ENCODE data around the gene S100A10.

Gene S100A10

DNA sequence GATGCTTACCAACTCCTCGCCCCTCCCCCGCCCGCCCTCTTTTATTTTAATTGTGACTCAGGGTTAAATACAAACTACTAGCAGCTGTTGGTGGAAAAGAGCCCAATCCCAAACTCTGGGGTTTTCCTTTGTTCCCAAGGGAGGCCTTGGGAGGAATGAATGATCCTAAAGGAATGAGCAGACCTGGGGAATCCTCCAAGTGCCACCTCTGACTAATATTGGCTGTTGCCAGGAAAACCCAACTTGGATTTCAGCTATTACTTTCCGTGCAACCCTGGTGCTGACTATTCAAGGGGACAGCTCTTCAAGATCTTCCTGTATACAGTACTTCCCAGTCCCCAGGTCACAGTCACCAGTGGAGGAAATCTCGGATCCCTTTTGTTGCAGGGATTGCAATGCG lies 1.3 kb upstream of the S100A10 start:
- H3K27ac ChIP-seq (ENCODE audit: low read length): no peak overlapping the region
- no peak overlapping the region for H2AFZ ChIP-seq (ENCODE audit: low read depth, low read length)
- ATAC-seq (ENCODE audit: insufficient read depth, low read depth) (no peak), DNase-seq (no peak)
- no peak overlapping the region for H3K4me3 ChIP-seq (ENCODE audit: low read depth in 1 of 2, low read length in 2 of 2)
- H3K36me3 ChIP-seq (ENCODE audit: insufficient read depth, low read length): no peaks in the 10 kb centered on the region; the same call in 1 of the 2 replicates
- no peak overlapping the region for H3K4me2 ChIP-seq (ENCODE audit: insufficient read depth, low read length)
- H3K9me3 ChIP-seq (ENCODE audit: insufficient read depth, low read length, severe bottlenecking): no peaks in the 10 kb centered on the region
- H3K4me1 ChIP-seq (ENCODE audit: insufficient read depth, low read length): peaks cover 26% of the 10 kb centered on the region
- H3K79me2 ChIP-seq (ENCODE audit: insufficient read depth, low read length): peaks cover 27% of the 10 kb centered on the region
- TF ChIP-seq EZH2 (IDR thresholded peaks at IDR 0.05; ENCODE audit: borderline replicate concordance, low read depth, low read length, severe bottlenecking) (no peak), CTCF (IDR thresholded peaks at IDR 0.05; ENCODE audit: borderline replicate concordance, extremely low read depth, low read length, poor library complexity, severe bottlenecking) (no peak)
- peaks cover 21% of the 10 kb centered on the region for H3K27me3 ChIP-seq (ENCODE audit: insufficient read depth, low read length, poor library complexity)
- no peak overlapping the region for H3K9ac ChIP-seq (ENCODE audit: low read depth, low read length)
- H4K20me1 ChIP-seq (ENCODE audit: insufficient read depth, low read length): peaks cover 10% of the 10 kb centered on the region

GRCh38 chr1:151993084-151993733 lies 450 bp downstream of the S100A10 start:
- no peaks in the 10 kb centered on the region for H3K9me3 ChIP-seq (ENCODE audit: insufficient read depth, low read length, severe bottlenecking)
- H3K79me2 ChIP-seq (ENCODE audit: insufficient read depth, low read length): peaks cover 43% of the 10 kb centered on the region
- DNase-seq (peak; percentile 40), ATAC-seq (ENCODE audit: insufficient read depth, low read depth) (peak; percentile 66)
- H4K20me1 ChIP-seq (ENCODE audit: insufficient read depth, low read length): peaks cover 24% of the 10 kb centered on the region
- H3K9ac ChIP-seq (ENCODE audit: low read depth, low read length): peak overlapping the region; percentile 76
- peak overlapping the region; percentile 77 for H2AFZ ChIP-seq (ENCODE audit: low read depth, low read length)
- H3K4me1 ChIP-seq (ENCODE audit: insufficient read depth, low read length): peaks cover 26% of the 10 kb centered on the region
- H3K27me3 ChIP-seq (ENCODE audit: insufficient read depth, low read length, poor library complexity): peaks cover 5% of the 10 kb centered on the region
- peak overlapping the region; percentile 85 for H3K4me2 ChIP-seq (ENCODE audit: insufficient read depth, low read length)
- H3K36me3 ChIP-seq (ENCODE audit: insufficient read depth, low read length): no peaks in the 10 kb centered on the region; the same call in 1 of the 2 replicates
- peak overlapping the region; percentile 47 to 83 for H3K4me3 ChIP-seq (ENCODE audit: low read depth in 1 of 2, low read length in 2 of 2)
- TF ChIP-seq CTCF (IDR thresholded peaks at IDR 0.05; ENCODE audit: borderline replicate concordance, extremely low read depth, low read length, poor library complexity, severe bottlenecking): peak; percentile 2
- TF ChIP-seq EZH2 (IDR thresholded peaks at IDR 0.05; ENCODE audit: borderline replicate concordance, low read depth, low read length, severe bottlenecking): no peak
- H3K27ac ChIP-seq (ENCODE audit: low read length): peak overlapping the region; percentile 55

GRCh38 chr1:151992303-151993083 lies 1.2 kb downstream of the S100A10 start:
- Histone ChIP-seq H3K79me2 (ENCODE audit: insufficient read depth, low read length) (peaks cover 48% of the 10 kb centered on the region), H3K4me2 (ENCODE audit: insufficient read depth, low read length) (peak overlapping the region; percentile 85), H3K9ac (ENCODE audit: low read depth, low read length) (peak overlapping the region; percentile 76), H2AFZ (ENCODE audit: low read depth, low read length) (peak overlapping the region; percentile 77), H3K27me3 (ENCODE audit: insufficient read depth, low read length, poor library complexity) (no peaks in the 10 kb centered on the region), H4K20me1 (ENCODE audit: insufficient read depth, low read length) (peaks cover 24% of the 10 kb centered on the region), H3K9me3 (ENCODE audit: insufficient read depth, low read length, severe bottlenecking) (no peaks in the 10 kb centered on the region), H3K27ac (ENCODE audit: low read length) (peak overlapping the region; percentile 55; the same call in 1 of the 2 replicates), H3K36me3 (ENCODE audit: insufficient read depth, low read length) (no peaks in the 10 kb centered on the region; the same call in 1 of the 2 replicates), H3K4me3 (ENCODE audit: low read depth in 1 of 2, low read length in 2 of 2) (peak overlapping the region; percentile 47 to 83), H3K4me1 (ENCODE audit: insufficient read depth, low read length) (peaks cover 26% of the 10 kb centered on the region)
- TF ChIP-seq CTCF (IDR thresholded peaks at IDR 0.05; ENCODE audit: borderline replicate concordance, extremely low read depth, low read length, poor library complexity, severe bottlenecking) (no peak), EZH2 (IDR thresholded peaks at IDR 0.05; ENCODE audit: borderline replicate concordance, low read depth, low read length, severe bottlenecking) (no peak)
- ATAC-seq (ENCODE audit: insufficient read depth, low read depth) (no peak; the same call in 2 of the 3 replicates), DNase-seq (no peak)
